Measurements from ENCODE around the gene ADAM10. TPM values are rescaled to one million over a fixed set of nuclear protein-coding genes. Genes with fewer than 3 reads are reported as not detected.
A peak's percentile ranks its signal among the peaks of the same experiment; 100 is the strongest.

ADAM10 gene
- polyA plus RNA-seq: 100 to 1,000 TPM in 1 of 4 donors, 10 to 100 TPM in 1, 1 to 10 TPM in 2; 5.1 to 147 (median 18.5) TPM
- long read RNA-seq, donor 1: 0 reads
- long read RNA-seq, donor 2, full-length matches to known transcripts: 2 of 2 reads
- long read RNA-seq, donor 2, partial matches to known transcripts: 0 of 2 reads
- long read RNA-seq, donor 2, other reads (novel, unspliced or antisense): 0 of 2 reads
- long read RNA-seq, donor 3, full-length matches to known transcripts: 4 of 10 reads
- long read RNA-seq, donor 3, partial matches to known transcripts: 6 of 10 reads
- long read RNA-seq, donor 3, other reads (novel, unspliced or antisense): 0 of 10 reads
- long read RNA-seq, donor 4: 0 reads
- long read RNA-seq, donor 5: 0 reads
- long read RNA-seq, donor 6, full-length matches to known transcripts: 4 of 4 reads
- long read RNA-seq, donor 6, partial matches to known transcripts: 0 of 4 reads
- long read RNA-seq, donor 6, other reads (novel, unspliced or antisense): 0 of 4 reads
- long read RNA-seq, donor 7, full-length matches to known transcripts: 16 of 25 reads
- long read RNA-seq, donor 7, partial matches to known transcripts: 9 of 25 reads
- long read RNA-seq, donor 7, other reads (novel, unspliced or antisense): 0 of 25 reads
- long read RNA-seq, donor 8, full-length matches to known transcripts: 1 of 1 reads
- long read RNA-seq, donor 8, partial matches to known transcripts: 0 of 1 reads
- long read RNA-seq, donor 8, other reads (novel, unspliced or antisense): 0 of 1 reads
- long read RNA-seq, donor 9: 0 reads
- long read RNA-seq, donor 10, full-length matches to known transcripts: 8 of 8 reads
- long read RNA-seq, donor 10, partial matches to known transcripts: 0 of 8 reads
- long read RNA-seq, donor 10, other reads (novel, unspliced or antisense): 0 of 8 reads

DNA sequence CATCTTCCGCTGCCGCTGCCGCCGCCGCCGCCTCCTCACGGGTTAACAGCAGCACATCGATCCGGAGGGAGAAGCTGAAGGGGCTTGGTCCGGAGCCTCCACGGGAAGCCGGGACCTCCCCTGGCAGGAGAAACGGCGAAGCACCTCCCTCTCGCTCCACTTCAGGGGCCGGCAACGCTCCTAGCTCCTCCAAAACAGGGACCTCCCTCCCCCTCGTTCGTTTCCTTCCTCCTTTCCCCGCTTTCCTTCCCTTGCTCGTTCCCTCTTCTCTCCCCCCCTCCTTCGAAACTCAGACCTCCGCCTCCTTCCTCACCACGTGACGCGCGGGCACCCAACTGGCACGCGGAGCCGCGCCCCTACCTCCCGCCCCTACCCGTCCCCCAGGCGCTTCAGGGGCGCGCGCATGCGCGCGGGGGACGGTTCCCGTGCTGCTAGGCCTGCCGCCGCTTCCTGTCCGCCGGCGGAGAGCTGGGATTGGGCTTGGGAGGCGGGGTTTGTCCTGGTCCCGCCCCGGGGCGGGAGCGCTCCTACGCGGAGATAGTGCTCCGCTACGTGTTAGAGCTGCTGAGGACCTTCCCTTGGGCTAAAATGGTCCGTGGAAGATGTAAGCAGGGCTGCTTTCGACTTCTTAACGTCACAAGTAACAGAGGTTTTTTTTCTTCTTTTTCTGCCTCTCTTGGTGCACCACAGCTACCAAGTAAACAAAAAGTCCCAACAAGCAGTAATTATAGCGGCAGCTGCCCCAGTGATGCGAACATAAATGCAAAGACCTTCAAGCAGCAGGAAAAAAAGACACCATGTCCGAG, at the start of gene ADAM10:
Gene ADAM10, minus strand, starts transcription at position 176 of the 806 bp plus-strand sequence. Its CDS starts 173 bp downstream, at position 3.
- whole genome bisulfite sequencing, 3 donors: 0% methylated on average over 48 to 62 of the region's 62 CpGs
- FAIRE-seq (no peak), DNase-seq (peak; percentile 99)
- Histone ChIP-seq H3K27me3 (ENCODE audit: control insufficient read depth in 3 of 3, insufficient read depth in 3 of 3, low read length in 3 of 3) (no peaks in the 10 kb centered on the region), H3K4me3 (ENCODE audit: low read depth in 1 of 3, low read length in 3 of 3) (peak within 1 kb of the TSS; percentile 83 to 97 (median 90)), H3K27ac (ENCODE audit: low read depth in 1 of 3, low read length in 2 of 3) (peak within 1 kb of the TSS; percentile 86 to 99 (median 97)), H3K4me1 (ENCODE audit: control insufficient read depth in 3 of 3, insufficient read depth in 2 of 3, low read depth in 1 of 3, low read length in 2 of 3) (peaks cover 0 to 7% (median 5%) of the 10 kb centered on the region in 3 donors), H3K9me3 (ENCODE audit: control insufficient read depth in 2 of 2, insufficient read depth in 1 of 2, low read depth in 1 of 2, low read length in 1 of 2) (no peaks in the 10 kb centered on the region), H3K36me3 (ENCODE audit: control insufficient read depth in 3 of 3, insufficient read depth in 2 of 3, low read depth in 1 of 3, low read length in 3 of 3) (no peaks in the 10 kb centered on the region)

- Histone ChIP-seq H3K27me3 (ENCODE audit: control insufficient read depth in 3 of 3, insufficient read depth in 3 of 3, low read length in 3 of 3) (no peaks in the 10 kb centered on the region), H3K36me3 (ENCODE audit: control insufficient read depth in 3 of 3, insufficient read depth in 2 of 3, low read depth in 1 of 3, low read length in 3 of 3) (peaks cover 0 to 2% (median 0%) of the 10 kb centered on the region in 3 donors), H3K4me3 (ENCODE audit: low read depth in 1 of 3, low read length in 3 of 3) (no peak overlapping the region), H3K9me3 (ENCODE audit: control insufficient read depth in 2 of 2, insufficient read depth in 1 of 2, low read depth in 1 of 2, low read length in 1 of 2) (no peaks in the 10 kb centered on the region), H3K27ac (ENCODE audit: low read depth in 1 of 3, low read length in 2 of 3) (no peak overlapping the region), H3K4me1 (ENCODE audit: control insufficient read depth in 3 of 3, insufficient read depth in 2 of 3, low read depth in 1 of 3, low read length in 2 of 3) (peaks cover 0 to 3% (median 0%) of the 10 kb centered on the region in 3 donors)
- DNase-seq (no peak), FAIRE-seq (no peak)
- 81 to 87% (median 83%) methylated on average over 3 of the region's 3 CpGs for WGBS, 3 donors
These were observed 48.0 kb upstream of the ADAM10 start for GRCh38 chr15:58797505-58797904.

GRCh38 chr15:58795825-58796224, 46.3 kb upstream of the ADAM10 start:
- DNase-seq: no peak
- Histone ChIP-seq H3K4me3 (ENCODE audit: low read depth in 1 of 3, low read length in 3 of 3) (no peak overlapping the region), H3K27ac (ENCODE audit: low read depth in 1 of 3, low read length in 2 of 3) (no peak overlapping the region), H3K36me3 (ENCODE audit: control insufficient read depth in 3 of 3, insufficient read depth in 2 of 3, low read depth in 1 of 3, low read length in 3 of 3) (peaks cover 0 to 7% (median 0%) of the 10 kb centered on the region in 3 donors), H3K27me3 (ENCODE audit: control insufficient read depth in 3 of 3, insufficient read depth in 3 of 3, low read length in 3 of 3) (no peaks in the 10 kb centered on the region), H3K9me3 (ENCODE audit: control insufficient read depth in 2 of 2, insufficient read depth in 1 of 2, low read depth in 1 of 2, low read length in 1 of 2) (no peaks in the 10 kb centered on the region), H3K4me1 (ENCODE audit: control insufficient read depth in 3 of 3, insufficient read depth in 2 of 3, low read depth in 1 of 3, low read length in 2 of 3) (peaks cover 0 to 3% (median 0%) of the 10 kb centered on the region in 3 donors)
- 64 to 80% (median 69%) methylated on average over 2 of the region's 2 CpGs for WGBS, 3 donors
- FAIRE-seq: no peak

DNA sequence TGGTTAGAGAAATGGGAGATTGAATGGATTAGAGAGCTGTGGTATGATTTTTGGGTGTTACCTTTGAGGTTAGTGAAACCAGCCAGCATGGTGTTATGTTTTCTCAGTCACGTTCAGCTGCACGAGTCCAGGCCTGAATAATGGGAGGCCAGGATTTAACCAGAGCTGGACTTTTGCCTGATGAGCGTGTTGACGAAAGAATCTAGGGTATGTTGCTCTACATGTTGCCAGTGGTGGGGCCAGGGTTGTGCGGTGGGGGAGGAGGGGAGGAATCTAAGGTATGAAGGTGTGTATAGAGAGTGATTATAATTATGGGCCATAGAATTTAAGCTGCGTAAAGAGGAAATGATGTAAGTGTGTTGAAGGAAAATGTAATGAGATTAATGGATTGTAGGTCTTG, 44.4 kb upstream of the ADAM10 start:
- DNase-seq (peak in 1 of 2 donors; percentile 62), FAIRE-seq (no peak)
- Histone ChIP-seq H3K4me1 (ENCODE audit: control insufficient read depth in 3 of 3, insufficient read depth in 2 of 3, low read depth in 1 of 3, low read length in 2 of 3) (peaks cover 0 to 3% (median 0%) of the 10 kb centered on the region in 3 donors), H3K27ac (ENCODE audit: low read depth in 1 of 3, low read length in 2 of 3) (peak overlapping the region in 1 of 3 donors; percentile 40), H3K36me3 (ENCODE audit: control insufficient read depth in 3 of 3, insufficient read depth in 2 of 3, low read depth in 1 of 3, low read length in 3 of 3) (peaks cover 0 to 13% (median 0%) of the 10 kb centered on the region in 3 donors), H3K4me3 (ENCODE audit: low read depth in 1 of 3, low read length in 3 of 3) (no peak overlapping the region), H3K9me3 (ENCODE audit: control insufficient read depth in 2 of 2, insufficient read depth in 1 of 2, low read depth in 1 of 2, low read length in 1 of 2) (no peaks in the 10 kb centered on the region), H3K27me3 (ENCODE audit: control insufficient read depth in 3 of 3, insufficient read depth in 3 of 3, low read length in 3 of 3) (no peaks in the 10 kb centered on the region)
- 87 to 93% (median 87%) methylated on average over 6 of the region's 6 CpGs for WGBS, 3 donors

GRCh38 chr15:58788056-58788710, 38.7 kb upstream of the ADAM10 start:
- 93 to 98% (median 96%) methylated on average over 3 of the region's 3 CpGs for WGBS, 3 donors
- Histone ChIP-seq H3K9me3 (ENCODE audit: control insufficient read depth in 2 of 2, insufficient read depth in 1 of 2, low read depth in 1 of 2, low read length in 1 of 2) (no peaks in the 10 kb centered on the region), H3K27ac (ENCODE audit: low read depth in 1 of 3, low read length in 2 of 3) (no peak overlapping the region), H3K4me1 (ENCODE audit: control insufficient read depth in 3 of 3, insufficient read depth in 2 of 3, low read depth in 1 of 3, low read length in 2 of 3) (no peaks in the 10 kb centered on the region), H3K36me3 (ENCODE audit: control insufficient read depth in 3 of 3, insufficient read depth in 2 of 3, low read depth in 1 of 3, low read length in 3 of 3) (peaks cover 0 to 19% (median 2%) of the 10 kb centered on the region in 3 donors), H3K27me3 (ENCODE audit: control insufficient read depth in 3 of 3, insufficient read depth in 3 of 3, low read length in 3 of 3) (no peaks in the 10 kb centered on the region), H3K4me3 (ENCODE audit: low read depth in 1 of 3, low read length in 3 of 3) (no peak overlapping the region)
- DNase-seq (no peak), FAIRE-seq (no peak)

DNA sequence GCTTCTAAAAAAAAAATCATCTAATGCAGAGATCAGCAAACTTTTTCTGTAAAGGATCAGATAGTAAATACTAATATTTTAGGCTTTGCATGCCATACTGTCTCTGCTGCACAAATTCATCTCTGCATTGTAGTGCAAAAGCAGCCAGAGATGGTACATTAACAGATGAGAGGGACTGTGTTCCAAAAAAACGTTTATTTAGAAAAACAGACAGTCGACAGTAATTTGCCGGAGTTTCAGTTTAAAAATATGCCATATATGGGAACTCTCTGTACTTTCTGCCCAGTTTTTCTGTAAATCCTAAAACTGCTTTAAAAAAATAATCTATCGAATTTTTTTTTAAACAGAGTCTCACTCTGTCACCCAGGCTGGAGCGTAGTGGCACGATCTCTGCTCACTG, 35.8 kb upstream of the ADAM10 start:
- Histone ChIP-seq H3K27ac (ENCODE audit: low read depth in 1 of 3, low read length in 2 of 3) (no peak overlapping the region), H3K27me3 (ENCODE audit: control insufficient read depth in 3 of 3, insufficient read depth in 3 of 3, low read length in 3 of 3) (no peaks in the 10 kb centered on the region), H3K36me3 (ENCODE audit: control insufficient read depth in 3 of 3, insufficient read depth in 2 of 3, low read depth in 1 of 3, low read length in 3 of 3) (peaks cover 0 to 13% (median 2%) of the 10 kb centered on the region in 3 donors), H3K4me1 (ENCODE audit: control insufficient read depth in 3 of 3, insufficient read depth in 2 of 3, low read depth in 1 of 3, low read length in 2 of 3) (no peaks in the 10 kb centered on the region), H3K9me3 (ENCODE audit: control insufficient read depth in 2 of 2, insufficient read depth in 1 of 2, low read depth in 1 of 2, low read length in 1 of 2) (no peaks in the 10 kb centered on the region), H3K4me3 (ENCODE audit: low read depth in 1 of 3, low read length in 3 of 3) (no peak overlapping the region)
- DNase-seq (no peak), FAIRE-seq (no peak)
- 70 to 84% (median 81%) methylated on average over 6 of the region's 6 CpGs for whole genome bisulfite sequencing, 3 donors

GRCh38 chr15:58779554-58779953, 30.0 kb upstream of the ADAM10 start:
- FAIRE-seq: no peak

More at GRCh38 chr15:58779554-58779953, 30.0 kb upstream of the ADAM10 start:
- Histone ChIP-seq H3K4me3 (ENCODE audit: low read depth in 1 of 3, low read length in 3 of 3) (no peak overlapping the region), H3K27ac (ENCODE audit: low read depth in 1 of 3, low read length in 2 of 3) (no peak overlapping the region), H3K9me3 (ENCODE audit: control insufficient read depth in 2 of 2, insufficient read depth in 1 of 2, low read depth in 1 of 2, low read length in 1 of 2) (no peaks in the 10 kb centered on the region), H3K27me3 (ENCODE audit: control insufficient read depth in 3 of 3, insufficient read depth in 3 of 3, low read length in 3 of 3) (no peaks in the 10 kb centered on the region), H3K36me3 (ENCODE audit: control insufficient read depth in 3 of 3, insufficient read depth in 2 of 3, low read depth in 1 of 3, low read length in 3 of 3) (peaks cover 0 to 7% (median 0%) of the 10 kb centered on the region in 3 donors), H3K4me1 (ENCODE audit: control insufficient read depth in 3 of 3, insufficient read depth in 2 of 3, low read depth in 1 of 3, low read length in 2 of 3) (no peaks in the 10 kb centered on the region)
- WGBS, 3 donors: 98 to 100% (median 100%) methylated on average over 1 of the region's 1 CpG
- no peak for DNase-seq
